IMR-90 (cell line): ENCODE results near the gene USP31.

Source experiments
- BHLHE40 ChIP-seq: fragments of 150-350 bp; IDR thresholded peaks from 2 replicates; pipeline ENCODE4 v1.6.1; 2016; ENCODE audit warnings: mild to moderate bottlenecking, low read depth, low read length
- POLR2A ChIP-seq: IDR thresholded peaks from 2 replicates; pipeline ENCODE4 v1.6.1; 2012; ENCODE audit warnings: mild to moderate bottlenecking, low read depth, low read length
- RAD21 ChIP-seq: IDR thresholded peaks from 2 replicates; pipeline ENCODE4 v1.6.1; 2012; ENCODE audit warnings: low read length, improper control_type of control experiment
- RFX5 ChIP-seq: IDR thresholded peaks from 2 replicates; pipeline ENCODE4 v1.8.0; 2012; ENCODE audit warnings: low read depth, mild to moderate bottlenecking, low read length, moderate library complexity
- TF ChIP-seq, protein P1 (sequence below): conservative IDR thresholded peaks from 2 replicates; pipeline ENCODE4 v1.5.1; 2012; ENCODE audit warnings: mild to moderate bottlenecking, low read depth, low read length, improper control_type of control experiment

- no peak for TF ChIP-seq RAD21
- TF ChIP-seq, protein P1, sequence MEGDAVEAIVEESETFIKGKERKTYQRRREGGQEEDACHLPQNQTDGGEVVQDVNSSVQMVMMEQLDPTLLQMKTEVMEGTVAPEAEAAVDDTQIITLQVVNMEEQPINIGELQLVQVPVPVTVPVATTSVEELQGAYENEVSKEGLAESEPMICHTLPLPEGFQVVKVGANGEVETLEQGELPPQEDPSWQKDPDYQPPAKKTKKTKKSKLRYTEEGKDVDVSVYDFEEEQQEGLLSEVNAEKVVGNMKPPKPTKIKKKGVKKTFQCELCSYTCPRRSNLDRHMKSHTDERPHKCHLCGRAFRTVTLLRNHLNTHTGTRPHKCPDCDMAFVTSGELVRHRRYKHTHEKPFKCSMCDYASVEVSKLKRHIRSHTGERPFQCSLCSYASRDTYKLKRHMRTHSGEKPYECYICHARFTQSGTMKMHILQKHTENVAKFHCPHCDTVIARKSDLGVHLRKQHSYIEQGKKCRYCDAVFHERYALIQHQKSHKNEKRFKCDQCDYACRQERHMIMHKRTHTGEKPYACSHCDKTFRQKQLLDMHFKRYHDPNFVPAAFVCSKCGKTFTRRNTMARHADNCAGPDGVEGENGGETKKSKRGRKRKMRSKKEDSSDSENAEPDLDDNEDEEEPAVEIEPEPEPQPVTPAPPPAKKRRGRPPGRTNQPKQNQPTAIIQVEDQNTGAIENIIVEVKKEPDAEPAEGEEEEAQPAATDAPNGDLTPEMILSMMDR, result no peak
- no peak for TF ChIP-seq RFX5
- no peak for TF ChIP-seq POLR2A
- TF ChIP-seq BHLHE40, result no peak
Observed at GRCh38 chr16:23064639-23065038, 84.6 kb downstream of the USP31 start.
